GM19023 (cell line): Measurements from ENCODE around the gene CD52.
"Not testable (repeated sequence)": the region's sequence is repeated elsewhere in the genome, so short reads cannot be mapped to it uniquely, and the experiment has no call there.

Experiments
- ATAC-seq: cut with Tn5 transposase; IDR thresholded peaks from one replicate; pipeline ENCODE4 v1.9.1; 2021; ENCODE audit warnings: mild to moderate bottlenecking, moderate library complexity; ENCODE audit not compliant: unreplicated experiment

The CD52 gene

GRCh38 chr1:26327956-26328362, 10.2 kb downstream of the CD52 start:
- no peak for ATAC-seq

GRCh38 chr1:26328597-26328996, 10.8 kb downstream of the CD52 start:
- ATAC-seq = no peak

- not testable (repeated sequence) for ATAC-seq
These were observed 11.6 kb downstream of the CD52 start for GRCh38 chr1:26329380-26329779.

- ATAC-seq = no peak
These were observed 12.5 kb downstream of the CD52 start for GRCh38 chr1:26330276-26330675.

GRCh38 chr1:26333312-26333711, 15.6 kb downstream of the CD52 start:
- ATAC-seq = not testable (repeated sequence)

GRCh38 chr1:26335774-26336476, 18.2 kb downstream of the CD52 start:
- no peak for ATAC-seq

GRCh38 chr1:26336477-26337205, 18.9 kb downstream of the CD52 start:
- ATAC-seq = peak; percentile 78

GRCh38 chr1:26337206-26337535, 19.4 kb downstream of the CD52 start:
- no peak for ATAC-seq

- ATAC-seq = no peak
These were observed 19.9 kb downstream of the CD52 start for GRCh38 chr1:26337625-26338024.

GRCh38 chr1:26338670-26339069, 20.9 kb downstream of the CD52 start:
- ATAC-seq = no peak

GRCh38 chr1:26340047-26340481, 22.3 kb downstream of the CD52 start:
- no peak for ATAC-seq

GRCh38 chr1:26344147-26344920, 26.6 kb downstream of the CD52 start:
- ATAC-seq = no peak

- ATAC-seq = no peak
These were observed 28.0 kb downstream of the CD52 start for GRCh38 chr1:26345718-26346117.

- no peak for ATAC-seq
These were observed 28.7 kb downstream of the CD52 start for GRCh38 chr1:26346274-26347033.

- no peak for ATAC-seq
These were observed 31.6 kb downstream of the CD52 start for GRCh38 chr1:26349188-26349876.

- no peak for ATAC-seq
These were observed 32.1 kb downstream of the CD52 start for GRCh38 chr1:26349877-26350244.

- no peak for ATAC-seq
These were observed 32.6 kb downstream of the CD52 start for GRCh38 chr1:26350343-26350700.

- no peak for ATAC-seq
These were observed 33.2 kb downstream of the CD52 start for GRCh38 chr1:26350701-26351589.

- ATAC-seq = no peak
These were observed 34.0 kb downstream of the CD52 start for GRCh38 chr1:26351590-26352337.
